Measurements from ENCODE around the gene MRPL36. TPM values are rescaled to one million over a fixed set of nuclear protein-coding genes. Genes with fewer than 3 reads are reported as not detected.
"Not testable (repeated sequence)": the region's sequence is repeated elsewhere in the genome, so short reads cannot be mapped to it uniquely, and the experiment has no call there.

MRPL36 gene
- total RNA-seq, 1 donor from 2014 or later = 21.4 TPM

GRCh38 chr5:1792842-1793266 is 6.8 kb downstream of the MRPL36 start:
- intact Hi-C loops (cut with DNase I) = no loop called here
- DNase-seq (ENCODE audit: low spot score in 2 of 2) = no peak

GRCh38 chr5:1791176-1791575 is 8.5 kb downstream of the MRPL36 start:
- intact Hi-C loops (cut with DNase I) = no loop called here
- Histone ChIP-seq H3K36me3 (no peaks in the 10 kb centered on the region), H3K27me3 (no peaks in the 10 kb centered on the region), H3K27ac (no peak overlapping the region), H3K4me3 (no peak overlapping the region), H3K4me1 (no peaks in the 10 kb centered on the region), H3K9me3 (no peaks in the 10 kb centered on the region)
- DNase-seq (ENCODE audit: low spot score in 2 of 2) = no peak
- TF ChIP-seq CTCF (IDR thresholded peaks at IDR 0.05) = no peak

More at GRCh38 chr5:1792842-1793266, 6.8 kb downstream of the MRPL36 start:
- H3K27ac ChIP-seq = no peak overlapping the region
- H3K4me3 ChIP-seq = no peak overlapping the region
- H3K27me3 ChIP-seq = no peaks in the 10 kb centered on the region
- H3K36me3 ChIP-seq = peaks cover 0 to 16% of the 10 kb centered on the region in 2 donors
- no peaks in the 10 kb centered on the region for H3K9me3 ChIP-seq
- H3K4me1 ChIP-seq = peaks cover 0 to 3% of the 10 kb centered on the region in 2 donors
- no peak for TF ChIP-seq CTCF (IDR thresholded peaks at IDR 0.05)

GRCh38 chr5:1789834-1790471 is 9.7 kb downstream of the MRPL36 start:
- intact Hi-C loops (cut with DNase I) = no loop called here
- Histone ChIP-seq H3K36me3 (no peaks in the 10 kb centered on the region), H3K27ac (no peak overlapping the region), H3K9me3 (no peaks in the 10 kb centered on the region), H3K27me3 (no peaks in the 10 kb centered on the region), H3K4me1 (no peaks in the 10 kb centered on the region), H3K4me3 (no peak overlapping the region)
- TF ChIP-seq CTCF (IDR thresholded peaks at IDR 0.05) = no peak
- no peak for DNase-seq (ENCODE audit: low spot score in 2 of 2)

- H3K27ac ChIP-seq; H3K4me1 ChIP-seq; intact Hi-C loops (cut with DNase I); H3K27me3 ChIP-seq; DNase-seq (ENCODE audit: low spot score in 2 of 2); H3K9me3 ChIP-seq; H3K36me3 ChIP-seq; H3K4me3 ChIP-seq: not testable (repeated sequence)
Observed at GRCh38 chr5:1789438-1789833, 10.2 kb downstream of the MRPL36 start.

GRCh38 chr5:1788828-1789227 is 10.8 kb downstream of the MRPL36 start:
- TF ChIP-seq CTCF (IDR thresholded peaks at IDR 0.05) = no peak
- no peaks in the 10 kb centered on the region for H3K4me1 ChIP-seq

GRCh38 chr5:1788200-1788599 is 11.4 kb downstream of the MRPL36 start:
- DNase-seq (ENCODE audit: low spot score in 2 of 2) = no peak
- intact Hi-C loops (cut with DNase I) = no loop called here
- no peaks in the 10 kb centered on the region for H3K9me3 ChIP-seq
- H3K27me3 ChIP-seq = no peaks in the 10 kb centered on the region
- H3K36me3 ChIP-seq = no peaks in the 10 kb centered on the region
- no peak overlapping the region for H3K27ac ChIP-seq
- H3K4me1 ChIP-seq = no peaks in the 10 kb centered on the region
- no peak for TF ChIP-seq CTCF (IDR thresholded peaks at IDR 0.05)
- H3K4me3 ChIP-seq = no peak overlapping the region

More at GRCh38 chr5:1788828-1789227, 10.8 kb downstream of the MRPL36 start:
- H3K4me3 ChIP-seq = no peak overlapping the region
- no peaks in the 10 kb centered on the region for H3K27me3 ChIP-seq
- no peaks in the 10 kb centered on the region for H3K36me3 ChIP-seq
- DNase-seq (ENCODE audit: low spot score in 2 of 2) = no peak
- no peak overlapping the region for H3K27ac ChIP-seq
- no peaks in the 10 kb centered on the region for H3K9me3 ChIP-seq
- intact Hi-C loops (cut with DNase I) = no loop called here

All from ascending aorta (tissue), 2 donors.